ENCODE data around the gene RCOR2.

DNA sequence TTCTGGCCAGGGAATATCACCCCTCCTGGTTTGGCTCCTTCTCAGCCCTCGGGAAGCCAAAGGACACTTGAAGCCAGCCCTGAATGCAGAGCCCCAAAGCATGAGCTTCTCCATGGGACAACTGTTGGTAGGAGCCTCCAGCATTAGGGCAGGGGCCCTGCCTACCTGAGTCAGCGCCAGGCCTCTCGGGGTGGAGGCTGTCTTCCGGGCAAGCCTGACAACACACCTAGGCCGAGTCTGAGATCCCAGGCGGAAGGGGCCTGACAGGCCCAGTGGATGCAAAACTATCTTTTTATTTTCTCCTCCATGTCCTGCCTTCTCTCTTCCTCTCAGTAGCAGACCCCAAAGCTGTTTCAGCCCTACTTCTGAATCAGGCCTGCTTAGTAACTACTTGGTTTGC lies 27.6 kb downstream of the RCOR2 start:
- TF ChIP-seq, protein P1, sequence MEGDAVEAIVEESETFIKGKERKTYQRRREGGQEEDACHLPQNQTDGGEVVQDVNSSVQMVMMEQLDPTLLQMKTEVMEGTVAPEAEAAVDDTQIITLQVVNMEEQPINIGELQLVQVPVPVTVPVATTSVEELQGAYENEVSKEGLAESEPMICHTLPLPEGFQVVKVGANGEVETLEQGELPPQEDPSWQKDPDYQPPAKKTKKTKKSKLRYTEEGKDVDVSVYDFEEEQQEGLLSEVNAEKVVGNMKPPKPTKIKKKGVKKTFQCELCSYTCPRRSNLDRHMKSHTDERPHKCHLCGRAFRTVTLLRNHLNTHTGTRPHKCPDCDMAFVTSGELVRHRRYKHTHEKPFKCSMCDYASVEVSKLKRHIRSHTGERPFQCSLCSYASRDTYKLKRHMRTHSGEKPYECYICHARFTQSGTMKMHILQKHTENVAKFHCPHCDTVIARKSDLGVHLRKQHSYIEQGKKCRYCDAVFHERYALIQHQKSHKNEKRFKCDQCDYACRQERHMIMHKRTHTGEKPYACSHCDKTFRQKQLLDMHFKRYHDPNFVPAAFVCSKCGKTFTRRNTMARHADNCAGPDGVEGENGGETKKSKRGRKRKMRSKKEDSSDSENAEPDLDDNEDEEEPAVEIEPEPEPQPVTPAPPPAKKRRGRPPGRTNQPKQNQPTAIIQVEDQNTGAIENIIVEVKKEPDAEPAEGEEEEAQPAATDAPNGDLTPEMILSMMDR (IDR thresholded peaks at IDR 0.05; ENCODE audit: insufficient read depth, low read depth, low read length), result no peak
- no peak for TF ChIP-seq EZH2 (IDR thresholded peaks at IDR 0.05; ENCODE audit: insufficient read depth, low read length)

Measured in astrocyte (in vitro differentiated cells and primary cell).